GM21717 (cell line): ENCODE measurements around the gene TRIM48.
"Not testable (repeated sequence)": the region's sequence is repeated elsewhere in the genome, so short reads cannot be mapped to it uniquely, and the experiment has no call there.

Experiments used
- ATAC-seq: cut with Tn5 transposase; IDR thresholded peaks from one replicate; pipeline ENCODE4 v1.9.1; 2021; ENCODE audit warnings: mild to moderate bottlenecking, moderate library complexity; ENCODE audit not compliant: unreplicated experiment

Gene TRIM48, protein sequence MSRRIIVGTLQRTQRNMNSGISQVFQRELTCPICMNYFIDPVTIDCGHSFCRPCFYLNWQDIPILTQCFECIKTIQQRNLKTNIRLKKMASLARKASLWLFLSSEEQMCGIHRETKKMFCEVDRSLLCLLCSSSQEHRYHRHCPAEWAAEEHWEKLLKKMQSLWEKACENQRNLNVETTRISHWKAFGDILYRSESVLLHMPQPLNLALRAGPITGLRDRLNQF

DNA sequence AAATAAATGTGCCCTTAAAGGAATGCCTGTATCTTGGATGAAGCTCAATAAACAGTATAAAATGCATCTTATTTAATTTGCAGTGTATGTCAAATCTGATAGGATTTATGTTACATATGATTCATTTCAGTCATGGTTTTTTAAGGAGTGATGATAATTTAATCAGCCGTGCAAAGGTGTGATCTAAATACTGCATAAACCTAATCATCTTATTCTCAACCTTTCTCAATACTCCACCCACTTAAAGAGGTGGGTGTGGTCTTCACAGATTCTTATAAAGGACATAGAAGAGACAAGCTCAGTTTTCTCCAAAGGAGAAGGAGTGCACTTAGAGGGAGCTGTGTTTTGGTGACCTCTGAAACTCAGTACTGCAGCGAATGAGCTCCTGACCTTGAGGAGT, at the start of gene TRIM48:
Gene TRIM48, plus strand, starts transcription at position 301 of the 400 bp plus-strand sequence. CDS start 113 bp downstream, outside the sequence.
- ATAC-seq: not testable (repeated sequence)

DNA sequence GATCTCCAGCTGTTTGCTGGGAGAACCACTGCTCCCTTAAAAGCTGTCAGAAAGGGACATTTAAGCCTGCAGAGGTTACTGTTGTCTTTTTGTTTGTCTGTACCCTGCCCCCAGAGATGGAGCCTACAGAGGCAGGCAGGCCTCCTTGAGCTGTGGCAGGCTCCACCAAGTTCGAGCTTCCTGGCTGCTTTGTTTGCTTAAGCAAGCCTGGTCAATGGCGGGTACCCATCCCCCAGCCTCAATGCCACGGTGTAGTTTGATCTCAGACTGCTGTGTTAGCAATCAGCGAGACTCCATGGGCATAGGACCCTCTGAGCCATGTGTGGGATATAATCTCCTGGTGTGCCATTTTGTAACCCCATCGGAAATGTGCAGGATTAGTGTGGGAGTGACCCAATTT, 23.6 kb upstream of the TRIM48 start:
- ATAC-seq: not testable (repeated sequence)

DNA sequence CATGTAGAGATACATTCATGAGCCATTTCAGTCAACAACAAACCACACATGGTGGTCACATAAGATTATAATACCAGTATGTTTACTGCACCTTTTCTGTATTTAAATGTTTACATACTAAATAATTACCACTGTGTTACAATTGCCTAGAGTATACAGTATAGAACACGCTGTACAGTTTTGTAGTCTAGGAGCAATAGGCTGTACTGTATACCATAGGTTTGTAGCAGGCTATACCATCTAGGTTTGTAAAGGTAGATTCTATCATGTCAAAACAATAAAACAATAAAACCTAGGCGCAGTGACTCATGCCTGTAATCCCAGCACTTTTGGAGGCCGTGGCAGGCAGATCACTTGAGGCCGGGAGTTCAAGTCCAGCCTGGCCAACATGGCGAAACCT, 1.1 kb downstream of the TRIM48 start:
- ATAC-seq: no peak
